ENCODE results near the gene LPCAT1. TPM values are rescaled to one million over a fixed set of nuclear protein-coding genes. Genes with fewer than 3 reads are reported as not detected.

Gene LPCAT1
- total and polyA plus RNA-seq, 2 experiments from 2014 or later, result 78.0 to 255 TPM

DNA sequence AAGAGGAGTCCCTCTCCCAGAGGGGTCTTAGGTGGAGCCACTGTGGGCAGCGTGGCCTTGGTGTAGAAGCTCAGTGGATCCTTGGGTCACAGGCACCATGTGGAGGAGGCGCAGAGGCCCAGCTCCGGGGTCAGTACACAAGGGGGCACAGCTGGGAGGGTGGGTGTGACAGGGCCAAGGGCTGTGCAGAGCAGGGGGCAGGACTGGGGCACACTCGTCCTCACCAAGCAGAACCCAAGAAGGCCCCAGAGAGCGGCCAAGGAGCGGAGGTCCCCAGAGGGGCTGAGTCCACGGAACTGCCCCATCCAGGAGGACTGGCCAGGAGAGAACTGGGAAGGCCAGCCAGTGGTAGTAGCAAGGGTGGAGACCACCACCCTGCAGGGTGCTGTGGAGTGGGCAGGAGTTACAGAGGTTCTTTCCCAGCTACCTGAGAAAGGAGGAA is 2.5 kb upstream of the LPCAT1 start (continued):
- TF ChIP-seq, protein P1, sequence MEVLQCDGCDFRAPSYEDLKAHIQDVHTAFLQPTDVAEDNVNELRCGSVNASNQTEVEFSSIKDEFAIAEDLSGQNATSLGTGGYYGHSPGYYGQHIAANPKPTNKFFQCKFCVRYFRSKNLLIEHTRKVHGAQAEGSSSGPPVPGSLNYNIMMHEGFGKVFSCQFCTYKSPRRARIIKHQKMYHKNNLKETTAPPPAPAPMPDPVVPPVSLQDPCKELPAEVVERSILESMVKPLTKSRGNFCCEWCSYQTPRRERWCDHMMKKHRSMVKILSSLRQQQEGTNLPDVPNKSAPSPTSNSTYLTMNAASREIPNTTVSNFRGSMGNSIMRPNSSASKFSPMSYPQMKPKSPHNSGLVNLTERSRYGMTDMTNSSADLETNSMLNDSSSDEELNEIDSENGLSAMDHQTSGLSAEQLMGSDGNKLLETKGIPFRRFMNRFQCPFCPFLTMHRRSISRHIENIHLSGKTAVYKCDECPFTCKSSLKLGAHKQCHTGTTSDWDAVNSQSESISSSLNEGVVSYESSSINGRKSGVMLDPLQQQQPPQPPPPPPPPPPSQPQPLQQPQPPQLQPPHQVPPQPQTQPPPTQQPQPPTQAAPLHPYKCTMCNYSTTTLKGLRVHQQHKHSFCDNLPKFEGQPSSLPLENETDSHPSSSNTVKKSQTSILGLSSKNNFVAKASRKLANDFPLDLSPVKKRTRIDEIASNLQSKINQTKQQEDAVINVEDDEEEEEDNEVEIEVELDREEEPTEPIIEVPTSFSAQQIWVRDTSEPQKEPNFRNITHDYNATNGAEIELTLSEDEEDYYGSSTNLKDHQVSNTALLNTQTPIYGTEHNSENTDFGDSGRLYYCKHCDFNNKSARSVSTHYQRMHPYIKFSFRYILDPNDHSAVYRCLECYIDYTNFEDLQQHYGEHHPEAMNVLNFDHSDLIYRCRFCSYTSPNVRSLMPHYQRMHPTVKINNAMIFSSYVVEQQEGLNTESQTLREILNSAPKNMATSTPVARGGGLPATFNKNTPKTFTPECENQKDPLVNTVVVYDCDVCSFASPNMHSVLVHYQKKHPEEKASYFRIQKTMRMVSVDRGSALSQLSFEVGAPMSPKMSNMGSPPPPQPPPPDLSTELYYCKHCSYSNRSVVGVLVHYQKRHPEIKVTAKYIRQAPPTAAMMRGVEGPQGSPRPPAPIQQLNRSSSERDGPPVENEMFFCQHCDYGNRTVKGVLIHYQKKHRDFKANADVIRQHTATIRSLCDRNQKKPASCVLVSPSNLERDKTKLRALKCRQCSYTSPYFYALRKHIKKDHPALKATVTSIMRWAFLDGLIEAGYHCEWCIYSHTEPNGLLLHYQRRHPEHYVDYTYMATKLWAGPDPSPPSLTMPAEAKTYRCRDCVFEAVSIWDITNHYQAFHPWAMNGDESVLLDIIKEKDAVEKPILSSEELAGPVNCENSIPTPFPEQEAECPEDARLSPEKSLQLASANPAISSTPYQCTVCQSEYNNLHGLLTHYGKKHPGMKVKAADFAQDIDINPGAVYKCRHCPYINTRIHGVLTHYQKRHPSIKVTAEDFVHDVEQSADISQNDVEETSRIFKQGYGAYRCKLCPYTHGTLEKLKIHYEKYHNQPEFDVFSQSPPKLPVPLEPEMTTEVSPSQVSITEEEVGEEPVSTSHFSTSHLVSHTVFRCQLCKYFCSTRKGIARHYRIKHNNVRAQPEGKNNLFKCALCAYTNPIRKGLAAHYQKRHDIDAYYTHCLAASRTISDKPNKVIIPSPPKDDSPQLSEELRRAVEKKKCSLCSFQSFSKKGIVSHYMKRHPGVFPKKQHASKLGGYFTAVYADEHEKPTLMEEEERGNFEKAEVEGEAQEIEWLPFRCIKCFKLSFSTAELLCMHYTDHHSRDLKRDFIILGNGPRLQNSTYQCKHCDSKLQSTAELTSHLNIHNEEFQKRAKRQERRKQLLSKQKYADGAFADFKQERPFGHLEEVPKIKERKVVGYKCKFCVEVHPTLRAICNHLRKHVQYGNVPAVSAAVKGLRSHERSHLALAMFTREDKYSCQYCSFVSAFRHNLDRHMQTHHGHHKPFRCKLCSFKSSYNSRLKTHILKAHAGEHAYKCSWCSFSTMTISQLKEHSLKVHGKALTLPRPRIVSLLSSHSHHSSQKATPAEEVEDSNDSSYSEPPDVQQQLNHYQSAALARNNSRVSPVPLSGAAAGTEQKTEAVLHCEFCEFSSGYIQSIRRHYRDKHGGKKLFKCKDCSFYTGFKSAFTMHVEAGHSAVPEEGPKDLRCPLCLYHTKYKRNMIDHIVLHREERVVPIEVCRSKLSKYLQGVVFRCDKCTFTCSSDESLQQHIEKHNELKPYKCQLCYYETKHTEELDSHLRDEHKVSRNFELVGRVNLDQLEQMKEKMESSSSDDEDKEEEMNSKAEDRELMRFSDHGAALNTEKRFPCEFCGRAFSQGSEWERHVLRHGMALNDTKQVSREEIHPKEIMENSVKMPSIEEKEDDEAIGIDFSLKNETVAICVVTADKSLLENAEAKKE (CRISPR knock-in tag; IDR thresholded peaks at IDR 0.05), result no peak
- TF ChIP-seq NANOG (IDR thresholded peaks at IDR 0.05; ENCODE audit: borderline replicate concordance), result no peak
- no peak for TF ChIP-seq EZH2phosphoT487 (IDR thresholded peaks at IDR 0.05; ENCODE audit: unreplicated experiment)
- TF ChIP-seq CREB1 (CRISPR knock-in tag; IDR thresholded peaks at IDR 0.05; ENCODE audit: low read depth), result no peak
- no peak for TF ChIP-seq POLR2AphosphoS5 (IDR thresholded peaks at IDR 0.05; ENCODE audit: low read depth)
- no peak for TF ChIP-seq ZNF114 (CRISPR knock-in tag; IDR thresholded peaks at IDR 0.05)
- TF ChIP-seq, protein P2, sequence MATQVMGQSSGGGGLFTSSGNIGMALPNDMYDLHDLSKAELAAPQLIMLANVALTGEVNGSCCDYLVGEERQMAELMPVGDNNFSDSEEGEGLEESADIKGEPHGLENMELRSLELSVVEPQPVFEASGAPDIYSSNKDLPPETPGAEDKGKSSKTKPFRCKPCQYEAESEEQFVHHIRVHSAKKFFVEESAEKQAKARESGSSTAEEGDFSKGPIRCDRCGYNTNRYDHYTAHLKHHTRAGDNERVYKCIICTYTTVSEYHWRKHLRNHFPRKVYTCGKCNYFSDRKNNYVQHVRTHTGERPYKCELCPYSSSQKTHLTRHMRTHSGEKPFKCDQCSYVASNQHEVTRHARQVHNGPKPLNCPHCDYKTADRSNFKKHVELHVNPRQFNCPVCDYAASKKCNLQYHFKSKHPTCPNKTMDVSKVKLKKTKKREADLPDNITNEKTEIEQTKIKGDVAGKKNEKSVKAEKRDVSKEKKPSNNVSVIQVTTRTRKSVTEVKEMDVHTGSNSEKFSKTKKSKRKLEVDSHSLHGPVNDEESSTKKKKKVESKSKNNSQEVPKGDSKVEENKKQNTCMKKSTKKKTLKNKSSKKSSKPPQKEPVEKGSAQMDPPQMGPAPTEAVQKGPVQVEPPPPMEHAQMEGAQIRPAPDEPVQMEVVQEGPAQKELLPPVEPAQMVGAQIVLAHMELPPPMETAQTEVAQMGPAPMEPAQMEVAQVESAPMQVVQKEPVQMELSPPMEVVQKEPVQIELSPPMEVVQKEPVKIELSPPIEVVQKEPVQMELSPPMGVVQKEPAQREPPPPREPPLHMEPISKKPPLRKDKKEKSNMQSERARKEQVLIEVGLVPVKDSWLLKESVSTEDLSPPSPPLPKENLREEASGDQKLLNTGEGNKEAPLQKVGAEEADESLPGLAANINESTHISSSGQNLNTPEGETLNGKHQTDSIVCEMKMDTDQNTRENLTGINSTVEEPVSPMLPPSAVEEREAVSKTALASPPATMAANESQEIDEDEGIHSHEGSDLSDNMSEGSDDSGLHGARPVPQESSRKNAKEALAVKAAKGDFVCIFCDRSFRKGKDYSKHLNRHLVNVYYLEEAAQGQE (IDR thresholded peaks at IDR 0.05; ENCODE audit: unreplicated experiment), result no peak
- TF ChIP-seq STAT1 (IDR thresholded peaks at IDR 0.05; ENCODE audit: unreplicated experiment), result no peak
- no peak for TF ChIP-seq ZNF331 (CRISPR knock-in tag; IDR thresholded peaks at IDR 0.05; ENCODE audit: low read depth)

All from GM23338 (cell line).